Esophagus squamous epithelium (tissue), 5 donors: ENCODE measurements around the gene RABGAP1L. TPM values are rescaled to one million over a fixed set of nuclear protein-coding genes. Genes with fewer than 3 reads are reported as not detected.
A peak's percentile ranks its signal among the peaks of the same experiment; 100 is the strongest.

Experiments
- DNase-seq: peaks from one replicate; lab custom pipeline; 2025; lab: John Stamatoyannopoulos, UW
- H3K27ac ChIP-seq, 4 donors: fragments of 200-600 bp; sonication (generic); one replicate each; pipeline ENCODE4 v1.5.1; 2016 to 2019; ENCODE audit warnings: mild to moderate bottlenecking in 1 of 4
- H3K27me3 ChIP-seq, 4 donors: fragments of 200-600 bp; sonication (generic); 1 replicate in 3 of 4; 2 replicates in 1 of 4; pipeline versions ENCODE4 v1.5.1 to v1.6.0; 2017 to 2021; ENCODE audit warnings: antibody characterized with exemption in 1 of 4
- H3K36me3 ChIP-seq, 3 donors: fragments of 200-600 bp; sonication (generic); one replicate each; pipeline ENCODE4 v1.5.1; 2016 to 2019
- H3K4me1 ChIP-seq, 3 donors: fragments of 200-600 bp; sonication (generic); one replicate each; pipeline ENCODE4 v1.5.1; 2017 to 2019
- H3K4me3 ChIP-seq, 4 donors: fragments of 200-600 bp; sonication (generic); 1 replicate in 3 of 4; 2 replicates in 1 of 4; pipeline ENCODE4 v1.5.1; 2016 to 2019; ENCODE audit warnings: mild to moderate bottlenecking in 2 of 4, moderate library complexity in 1 of 4
- H3K9me3 ChIP-seq, 3 donors: fragments of 200-600 bp; sonication (generic); one replicate each; pipeline ENCODE4 v1.5.1; 2016 to 2019
- CTCF ChIP-seq, 6 experiments: fragments of 450-650 bp in 4 of 6; fragments of 200-600 bp in 2 of 6; sonication (generic) in 2 of 6; IDR thresholded peaks; one replicate each; pipeline ENCODE4 v1.5.1; 2016 to 2019; ENCODE audit warnings: antibody characterized with exemption in 6 of 6, mild to moderate bottlenecking in 4 of 6, moderate library complexity in 4 of 6
- POLR2A ChIP-seq, 4 donors: fragments of 450-650 bp; IDR thresholded peaks; one replicate each; pipeline ENCODE4 v1.6.1; 2017; ENCODE audit warnings: antibody characterized with exemption in 4 of 4, mild to moderate bottlenecking in 4 of 4, moderate library complexity in 3 of 4
- WGBS, 2 donors: methylation state at CpG; one replicate each; pipeline ENCODE4 v1.1.5; 2018; 5-methylcytosine and 5-hydroxymethylcytosine counted together
- intact Hi-C: fragments of 100-400 bp; cut with DNase I; formaldehyde crosslinking; loops from one replicate; pipeline ENCODE4 v1.15.0; 2022
- total RNA-seq, 4 donors: library from RNA; depleted of rRNA; stranded (reverse); fragments of >200 nt; gene quantifications; one replicate each; pipeline ENCODE4 v1.1.0, GENCODE V29; 2016
- donor health status: DM: yes; HTN: yes; CAD: no.

The RABGAP1L gene
- total RNA-seq, 4 donors from 2014 or later = 35.7 to 45.6 (median 41.0) TPM

- intact Hi-C loops = loop anchor here (10.0 kb wide), 1 partner anchor 105 kb away; no protein-coding TSS in a partner anchor
- Histone ChIP-seq H3K9me3 (no peaks in the 10 kb centered on the region), H3K4me3 (no peak overlapping the region), H3K4me1 (peaks cover 0 to 22% (median 0%) of the 10 kb centered on the region in 3 donors), H3K36me3 (peaks cover 0 to 9% (median 0%) of the 10 kb centered on the region in 3 donors), H3K27ac (no peak overlapping the region), H3K27me3 (no peaks in the 10 kb centered on the region)
- DNase-seq = no peak
- TF ChIP-seq CTCF (IDR thresholded peaks at IDR 0.05) (no peak), POLR2A (IDR thresholded peaks at IDR 0.05) (no peak)
- 81 to 83% methylated on average over 3 of the region's 3 CpGs for whole genome bisulfite sequencing, 2 donors
Observed at GRCh38 chr1:174880171-174880570, 720.9 kb downstream of the RABGAP1L start.

GRCh38 chr1:174883409-174883808 is 724.1 kb downstream of the RABGAP1L start:
- no peak overlapping the region for H3K4me3 ChIP-seq
- no peak for DNase-seq
- peaks cover 0 to 9% (median 0%) of the 10 kb centered on the region in 3 donors for H3K4me1 ChIP-seq
- no peak for TF ChIP-seq POLR2A (IDR thresholded peaks at IDR 0.05)
- TF ChIP-seq CTCF (IDR thresholded peaks at IDR 0.05) = peak in 1 of 6 experiments; percentile 9
- H3K27me3 ChIP-seq = no peaks in the 10 kb centered on the region
- H3K9me3 ChIP-seq = no peaks in the 10 kb centered on the region
- peaks cover 0 to 9% (median 0%) of the 10 kb centered on the region in 3 donors for H3K36me3 ChIP-seq
- H3K27ac ChIP-seq = no peak overlapping the region
- intact Hi-C loops = loop anchor here (10.0 kb wide), 1 partner anchor 101 kb away; no protein-coding TSS in a partner anchor
- WGBS, 2 donors = 88 to 94% methylated on average over 1 of the region's 1 CpG

GRCh38 chr1:174884038-174884437 is 724.7 kb downstream of the RABGAP1L start:
- Histone ChIP-seq H3K27ac (no peak overlapping the region), H3K4me1 (peaks cover 0 to 9% (median 0%) of the 10 kb centered on the region in 3 donors), H3K36me3 (peaks cover 0 to 11% (median 0%) of the 10 kb centered on the region in 3 donors), H3K9me3 (no peaks in the 10 kb centered on the region), H3K4me3 (no peak overlapping the region), H3K27me3 (no peaks in the 10 kb centered on the region)
- TF ChIP-seq POLR2A (IDR thresholded peaks at IDR 0.05) = no peak
- no peak for TF ChIP-seq CTCF (IDR thresholded peaks at IDR 0.05)
- intact Hi-C loops = loop anchor here (10.0 kb wide), 1 partner anchor 101 kb away; no protein-coding TSS in a partner anchor
- 36 to 37% methylated on average over 3 of the region's 3 CpGs for WGBS, 2 donors
- no peak for DNase-seq

- Histone ChIP-seq H3K36me3 (peaks cover 0 to 16% (median 0%) of the 10 kb centered on the region in 3 donors), H3K4me3 (no peak overlapping the region), H3K4me1 (peaks cover 0 to 9% (median 0%) of the 10 kb centered on the region in 3 donors), H3K9me3 (no peaks in the 10 kb centered on the region), H3K27me3 (no peaks in the 10 kb centered on the region), H3K27ac (no peak overlapping the region)
- DNase-seq = no peak
- intact Hi-C loops = loop anchor here (10.0 kb wide), 1 partner anchor 100 kb away; no protein-coding TSS in a partner anchor
- WGBS, 2 donors = 84 to 85% methylated on average over 2 of the region's 2 CpGs
- TF ChIP-seq POLR2A (IDR thresholded peaks at IDR 0.05) = no peak
- no peak for TF ChIP-seq CTCF (IDR thresholded peaks at IDR 0.05)
Observed at GRCh38 chr1:174884566-174884965, 725.2 kb downstream of the RABGAP1L start.

- no peak overlapping the region for H3K4me3 ChIP-seq
- DNase-seq = no peak
- intact Hi-C loops = no loop called here
- H3K27ac ChIP-seq = no peak overlapping the region
- WGBS, 2 donors = 52 to 77% methylated on average over 4 of the region's 4 CpGs
- TF ChIP-seq CTCF (IDR thresholded peaks at IDR 0.05) (no peak), POLR2A (IDR thresholded peaks at IDR 0.05) (no peak)
- no peaks in the 10 kb centered on the region for H3K4me1 ChIP-seq
- H3K36me3 ChIP-seq = peaks cover 0 to 7% (median 0%) of the 10 kb centered on the region in 3 donors
- H3K9me3 ChIP-seq = no peaks in the 10 kb centered on the region
- no peaks in the 10 kb centered on the region for H3K27me3 ChIP-seq
Observed at GRCh38 chr1:174890024-174890423, 730.7 kb downstream of the RABGAP1L start.
